Choroid plexus epithelial cell (primary cell): Measurements from ENCODE around the gene PEPD.

Experiments
- DNase-seq: peaks from one replicate; pipeline ENCODE4 v3.0.0-alpha.2; 2010; ENCODE audit warnings: low read depth
- H3K4me3 ChIP-seq: 2 replicates; pipeline ENCODE4 v1.5.1; 2011; ENCODE audit warnings: low read depth, mild to moderate bottlenecking, control low read depth, low read length, moderate library complexity
- CTCF ChIP-seq: conservative IDR thresholded peaks from 2 replicates; pipeline ENCODE4 v1.5.1; 2011; ENCODE audit warnings: low read depth, mild to moderate bottlenecking, control low read depth, inconsistent platforms, low read length, moderate library complexity

The PEPD gene

GRCh38 chr19:33554391-33554790 lies 32.8 kb upstream of the PEPD start:
- TF ChIP-seq CTCF: no peak
- H3K4me3 ChIP-seq: no peak overlapping the region
- no peak for DNase-seq

GRCh38 chr19:33553530-33554310 lies 32.1 kb upstream of the PEPD start:
- H3K4me3 ChIP-seq: no peak overlapping the region
- no peak for TF ChIP-seq CTCF
- no peak for DNase-seq

GRCh38 chr19:33552928-33553279 lies 31.3 kb upstream of the PEPD start:
- no peak for TF ChIP-seq CTCF
- H3K4me3 ChIP-seq: no peak overlapping the region

GRCh38 chr19:33552191-33552927 lies 30.8 kb upstream of the PEPD start:
- no peak overlapping the region for H3K4me3 ChIP-seq
- no peak for TF ChIP-seq CTCF

More at GRCh38 chr19:33552928-33553279, 31.3 kb upstream of the PEPD start:
- no peak for DNase-seq

GRCh38 chr19:33551676-33552075 lies 30.1 kb upstream of the PEPD start:
- no peak for TF ChIP-seq CTCF
- DNase-seq: no peak

More at GRCh38 chr19:33552191-33552927, 30.8 kb upstream of the PEPD start:
- no peak for DNase-seq

GRCh38 chr19:33550768-33551167 lies 29.2 kb upstream of the PEPD start:
- no peak overlapping the region for H3K4me3 ChIP-seq
- DNase-seq: no peak
- no peak for TF ChIP-seq CTCF

More at GRCh38 chr19:33551676-33552075, 30.1 kb upstream of the PEPD start:
- no peak overlapping the region for H3K4me3 ChIP-seq
